BLaER1 (cell line): ENCODE data around the gene SH2D1B.
A peak's percentile ranks its signal among the peaks of the same experiment; 100 is the strongest.

Experiments used
- H3K27ac ChIP-seq: shearing (Covaris generic); formaldehyde crosslinking; 2 replicates; pipeline ENCODE4 v1.8.1; 2022
- H3K27me3 ChIP-seq: shearing (Covaris generic); formaldehyde crosslinking; 2 replicates; pipeline ENCODE4 v1.8.1; 2022
- H3K36me3 ChIP-seq: shearing (Covaris generic); formaldehyde crosslinking; 2 replicates; pipeline ENCODE4 v1.8.1; 2022
- H3K4me1 ChIP-seq: shearing (Covaris generic); formaldehyde crosslinking; 2 replicates; pipeline ENCODE4 v1.8.1; 2022
- H3K4me2 ChIP-seq: shearing (Covaris generic); formaldehyde crosslinking; 2 replicates; pipeline ENCODE4 v1.8.1; 2022
- H3K4me3 ChIP-seq: shearing (Covaris generic); formaldehyde crosslinking; 2 replicates; pipeline ENCODE4 v1.8.1; 2022
- H3K9ac ChIP-seq: shearing (Covaris generic); formaldehyde crosslinking; 2 replicates; pipeline ENCODE4 v1.8.1; 2022
- H3K9me3 ChIP-seq: shearing (Covaris generic); formaldehyde crosslinking; 2 replicates; pipeline ENCODE4 v1.8.1; 2022
- H4K20me1 ChIP-seq: shearing (Covaris generic); formaldehyde crosslinking; 2 replicates; pipeline ENCODE4 v1.8.1; 2022
- Cebpa-rat ChIP-seq: shearing (Covaris generic); IDR thresholded peaks from 2 replicates; pipeline ENCODE4 v1.8.1; 2022

The SH2D1B gene

DNA sequence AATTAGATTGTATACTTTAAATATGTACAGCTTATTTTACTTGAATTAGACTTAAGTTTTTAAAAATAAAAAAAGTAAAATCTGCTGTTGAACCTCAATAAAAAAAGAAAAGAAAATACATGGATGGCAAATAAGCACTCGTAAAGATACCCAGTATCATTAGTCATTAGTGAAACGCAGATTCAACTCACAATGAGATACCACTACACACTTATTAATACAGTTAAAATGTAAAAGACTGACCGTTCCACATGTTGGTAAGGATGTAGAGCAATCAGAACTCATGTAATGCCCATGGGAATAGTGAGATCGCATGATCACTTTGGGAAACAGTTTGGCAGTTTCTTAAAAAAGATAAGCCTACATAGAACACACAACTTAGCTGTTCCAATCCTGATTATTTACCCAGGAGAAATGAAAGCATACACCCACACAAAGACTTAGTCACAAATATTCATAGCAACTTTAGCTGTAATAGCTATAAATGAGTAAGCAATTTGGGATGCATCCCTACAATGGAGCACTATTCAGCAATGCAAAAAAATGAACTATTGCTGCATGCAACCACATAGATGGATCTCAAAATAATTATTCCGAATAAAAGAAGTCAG lies 7.3 kb downstream of the SH2D1B start:
- TF ChIP-seq Cebpa-rat: no peak
- Histone ChIP-seq H3K4me3 (no peak overlapping the region), H3K4me2 (no peak overlapping the region), H3K4me1 (no peaks in the 10 kb centered on the region), H3K27me3 (no peaks in the 10 kb centered on the region), H3K27ac (no peak overlapping the region), H3K9ac (no peak overlapping the region), H3K36me3 (no peaks in the 10 kb centered on the region), H4K20me1 (no peaks in the 10 kb centered on the region), H3K9me3 (no peaks in the 10 kb centered on the region)

DNA sequence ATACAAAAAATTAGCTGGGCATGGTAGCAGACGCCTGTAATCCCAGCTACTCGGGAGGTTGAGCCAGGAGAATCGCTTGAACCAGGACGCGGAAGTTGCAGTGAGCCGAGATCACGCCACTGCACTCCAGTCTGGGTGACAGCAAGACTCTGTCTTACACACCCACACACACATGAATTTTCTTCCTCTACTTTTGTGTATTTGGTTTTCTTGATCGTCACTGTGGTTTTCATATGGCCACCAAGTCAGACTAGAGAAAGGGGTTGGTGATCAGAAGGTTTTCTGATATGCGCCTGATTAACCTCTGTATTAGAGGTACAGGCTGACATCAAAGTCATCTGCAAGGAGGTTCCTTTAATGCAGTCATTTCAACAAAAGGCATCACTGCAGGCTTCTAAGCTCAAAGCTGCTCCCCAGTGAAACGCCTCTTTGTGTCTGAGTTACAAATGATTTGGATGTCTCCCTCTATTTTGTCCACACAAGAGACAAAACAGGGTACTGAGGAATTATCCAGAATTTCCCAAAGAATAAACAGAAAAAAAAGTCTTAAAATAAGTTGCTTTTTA lies 11.1 kb downstream of the SH2D1B start:
- H3K4me2 ChIP-seq: no peak overlapping the region
- H4K20me1 ChIP-seq: no peaks in the 10 kb centered on the region
- no peaks in the 10 kb centered on the region for H3K36me3 ChIP-seq
- no peaks in the 10 kb centered on the region for H3K9me3 ChIP-seq
- no peaks in the 10 kb centered on the region for H3K4me1 ChIP-seq
- TF ChIP-seq Cebpa-rat: no peak
- no peaks in the 10 kb centered on the region for H3K27me3 ChIP-seq
- no peak overlapping the region for H3K4me3 ChIP-seq
- H3K27ac ChIP-seq: no peak overlapping the region
- H3K9ac ChIP-seq: no peak overlapping the region

GRCh38 chr1:162398999-162399580 lies 12.8 kb downstream of the SH2D1B start:
- Histone ChIP-seq H3K4me1 (no peaks in the 10 kb centered on the region), H3K36me3 (no peaks in the 10 kb centered on the region), H4K20me1 (no peaks in the 10 kb centered on the region), H3K9me3 (no peaks in the 10 kb centered on the region), H3K9ac (no peak overlapping the region), H3K27me3 (no peaks in the 10 kb centered on the region), H3K4me3 (no peak overlapping the region), H3K27ac (no peak overlapping the region), H3K4me2 (no peak overlapping the region)
- TF ChIP-seq Cebpa-rat: no peak

DNA sequence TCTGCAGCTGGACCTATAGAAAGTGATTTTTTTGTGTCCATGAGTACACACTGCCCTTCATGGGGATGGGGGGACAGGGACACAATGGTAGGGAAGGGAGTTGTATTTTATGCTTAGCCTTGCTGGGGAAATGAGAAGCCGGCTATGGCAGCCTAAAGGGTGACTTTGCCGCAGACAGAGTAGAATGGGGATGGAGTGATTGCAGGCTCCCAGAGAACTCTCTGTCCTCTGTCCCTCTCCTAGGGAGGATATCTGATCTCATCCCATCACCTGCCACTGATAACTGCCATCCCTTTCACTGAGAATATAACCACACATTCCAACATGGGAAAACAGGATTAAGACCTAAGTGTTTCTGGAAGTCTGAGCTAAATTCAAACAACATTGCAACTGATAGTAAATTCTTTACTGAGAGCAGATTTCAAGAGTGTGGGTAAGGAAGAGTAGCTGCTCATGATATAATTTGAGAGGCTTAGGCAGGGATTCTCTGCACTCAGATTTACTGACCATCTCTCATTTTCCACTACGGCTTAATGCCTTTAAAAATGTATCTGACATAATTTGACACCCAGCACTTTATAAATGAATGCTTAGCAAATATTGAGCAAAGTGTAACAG lies 13.9 kb downstream of the SH2D1B start:
- Histone ChIP-seq H3K27me3 (no peaks in the 10 kb centered on the region), H3K4me1 (no peaks in the 10 kb centered on the region), H3K9ac (no peak overlapping the region), H3K36me3 (no peaks in the 10 kb centered on the region), H3K4me2 (no peak overlapping the region), H3K4me3 (no peak overlapping the region), H3K9me3 (no peaks in the 10 kb centered on the region), H3K27ac (no peak overlapping the region), H4K20me1 (no peaks in the 10 kb centered on the region)
- TF ChIP-seq Cebpa-rat: no peak

DNA sequence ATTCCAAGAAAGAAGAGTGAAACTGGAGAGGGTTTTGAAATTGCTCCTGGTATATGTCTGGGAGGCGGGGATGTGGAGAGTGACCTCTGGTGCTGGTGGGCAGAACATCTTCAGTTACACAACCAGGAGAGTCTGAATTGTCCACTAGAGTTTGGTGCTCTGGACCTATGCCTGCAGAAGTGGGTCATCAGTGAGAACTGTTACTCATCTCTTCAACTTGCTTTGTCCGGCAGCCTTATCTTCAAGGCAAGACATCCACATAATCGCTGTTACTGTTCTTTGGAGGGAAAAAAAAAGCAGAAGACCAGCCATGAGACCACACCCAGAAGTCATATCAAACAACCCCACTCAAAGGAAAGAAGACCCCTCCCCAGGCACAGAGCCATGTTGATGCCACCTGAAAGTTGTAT lies 14.9 kb downstream of the SH2D1B start:
- Histone ChIP-seq H3K27ac (no peak overlapping the region), H3K9me3 (no peaks in the 10 kb centered on the region)
- no peak for TF ChIP-seq Cebpa-rat

DNA sequence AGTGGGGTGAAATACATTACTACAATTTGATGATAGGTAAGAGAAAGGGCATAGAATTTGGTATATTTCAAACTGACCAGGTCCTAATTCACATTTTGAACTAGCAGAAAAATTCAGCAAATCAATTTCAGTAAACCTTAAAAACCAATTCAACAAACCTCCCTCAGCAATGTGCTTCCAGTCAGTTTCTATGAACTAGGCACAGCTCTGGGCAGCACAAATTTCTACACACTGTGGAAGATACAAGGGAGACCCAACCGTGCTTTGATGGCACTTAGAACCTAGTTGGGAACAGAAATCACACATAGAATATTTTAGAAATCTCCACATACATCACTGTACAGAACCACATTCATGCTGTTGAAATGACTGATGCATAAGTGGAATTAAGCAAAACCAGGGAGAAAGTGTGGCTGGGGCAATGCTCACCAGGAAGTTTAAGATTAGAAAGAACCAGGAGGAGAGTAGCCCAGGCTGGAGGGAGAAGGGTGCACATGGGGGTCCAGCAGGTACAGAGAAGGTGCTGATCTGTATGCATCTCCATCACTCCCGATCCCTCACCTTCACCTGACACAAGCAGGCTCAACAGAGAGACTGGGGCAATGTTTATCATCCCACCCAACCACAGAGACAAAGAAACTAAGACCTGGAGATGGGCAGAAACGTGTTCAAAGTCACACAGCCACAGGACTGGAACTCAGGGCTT lies 15.6 kb downstream of the SH2D1B start:
- Histone ChIP-seq H3K36me3 (no peaks in the 10 kb centered on the region), H3K9me3 (no peaks in the 10 kb centered on the region), H3K27me3 (no peaks in the 10 kb centered on the region), H3K9ac (no peak overlapping the region), H3K4me1 (peaks cover 7% of the 10 kb centered on the region; the same call in 1 of the 2 replicates), H3K4me3 (no peak overlapping the region), H3K4me2 (no peak overlapping the region), H3K27ac (no peak overlapping the region), H4K20me1 (no peaks in the 10 kb centered on the region)
- TF ChIP-seq Cebpa-rat: no peak

More for the DNA sequence above, 14.9 kb downstream of the SH2D1B start:
- no peaks in the 10 kb centered on the region for H4K20me1 ChIP-seq
- no peak overlapping the region for H3K4me2 ChIP-seq
- no peak overlapping the region for H3K9ac ChIP-seq
- 0 out of 2 replicates have a peak, but pooled peaks cover under 1% of the 10 kb centered on the region for H3K4me1 ChIP-seq
- no peaks in the 10 kb centered on the region for H3K36me3 ChIP-seq
- no peaks in the 10 kb centered on the region for H3K27me3 ChIP-seq
- H3K4me3 ChIP-seq: no peak overlapping the region

DNA sequence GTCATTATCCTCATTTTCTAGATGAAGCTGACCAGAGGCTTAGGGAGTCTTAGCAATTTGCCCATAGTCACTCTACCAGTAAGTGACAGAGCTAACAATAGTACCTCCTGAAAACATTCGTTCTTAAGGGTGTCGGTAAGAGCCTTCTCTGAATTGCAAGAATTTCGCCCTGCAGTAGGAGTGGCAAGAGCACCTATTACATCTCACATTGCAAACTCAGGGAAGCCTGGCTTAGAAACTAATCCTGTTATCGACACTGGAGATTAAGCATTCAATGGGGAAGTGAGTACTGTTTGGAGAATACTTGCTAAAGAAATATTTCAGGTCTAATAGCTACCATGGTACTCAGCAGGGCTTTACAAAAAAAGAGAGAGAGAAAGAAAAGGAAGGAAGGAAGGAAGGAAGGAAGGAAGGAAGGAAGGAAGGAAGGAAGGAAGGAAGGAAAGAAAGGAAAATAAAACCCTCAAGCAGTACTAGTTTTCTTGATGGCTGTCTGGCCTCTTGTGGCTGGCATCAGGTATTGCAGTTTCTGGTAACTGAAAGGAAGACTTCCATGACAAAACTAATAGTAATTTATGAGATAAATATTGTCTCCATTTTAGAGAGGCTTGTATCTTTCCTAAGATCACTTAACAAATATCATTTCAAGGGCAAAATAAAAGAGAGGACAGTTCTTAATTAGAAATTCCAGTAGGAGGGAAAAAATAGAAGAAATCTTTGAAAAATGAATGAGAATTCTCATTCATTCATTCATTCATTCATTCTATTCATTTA lies 20.0 kb downstream of the SH2D1B start:
- H3K4me2 ChIP-seq: 0 out of 2 replicates have a peak overlapping the region, but pooled peaks have one; percentile 13
- no peak overlapping the region for H3K9ac ChIP-seq

GRCh38 chr1:162390396-162391185 lies 21.3 kb downstream of the SH2D1B start:
- Histone ChIP-seq H3K9ac (no peak overlapping the region), H4K20me1 (no peaks in the 10 kb centered on the region; the same call in 1 of the 2 replicates), H3K4me1 (peaks cover 43% of the 10 kb centered on the region), H3K4me3 (no peak overlapping the region), H3K9me3 (no peaks in the 10 kb centered on the region), H3K4me2 (peak overlapping the region; percentile 91), H3K36me3 (no peaks in the 10 kb centered on the region), H3K27ac (0 out of 2 replicates have a peak overlapping the region, but pooled peaks have one; percentile 51), H3K27me3 (no peaks in the 10 kb centered on the region)
- TF ChIP-seq Cebpa-rat: no peak

More for the DNA sequence above, 20.0 kb downstream of the SH2D1B start:
- TF ChIP-seq Cebpa-rat: no peak
- no peak overlapping the region for H3K4me3 ChIP-seq
- no peaks in the 10 kb centered on the region; the same call in 1 of the 2 replicates for H4K20me1 ChIP-seq
- H3K9me3 ChIP-seq: no peaks in the 10 kb centered on the region
- H3K4me1 ChIP-seq: peaks cover 43% of the 10 kb centered on the region
- no peak overlapping the region for H3K27ac ChIP-seq
- no peaks in the 10 kb centered on the region for H3K27me3 ChIP-seq
- H3K36me3 ChIP-seq: no peaks in the 10 kb centered on the region
